A549 (cell line): ENCODE results near the gene KLHL36.

Experiments
- CEBPB ChIP-seq, 2 experiments: fragments of >200 bp in 1 of 2; sonication (Bioruptor Twin) in 1 of 2; formaldehyde crosslinking in 1 of 2; IDR thresholded peaks; 2 replicates each; pipeline ENCODE4 v1.6.1; 2012 to 2016
- CTCF ChIP-seq: fragments of >200 bp; sonication (Bioruptor Twin); formaldehyde crosslinking; IDR thresholded peaks from 3 replicates; pipeline ENCODE4 v1.5.1; 2016
- HDAC2 ChIP-seq: fragments of 200-600 bp; sonication (generic); IDR thresholded peaks from 2 replicates; pipeline ENCODE4 v1.6.1; 2016
- HOXA7 ChIP-seq: fragments of 250-450 bp; sonication (Bioruptor Pico); IDR thresholded peaks from 2 replicates; pipeline ENCODE4 v1.5.0; 2020; ENCODE audit warnings: mild to moderate bottlenecking, moderate library complexity
- JUNB ChIP-seq: fragments of >200 bp; sonication (Bioruptor Twin); formaldehyde crosslinking; IDR thresholded peaks from 2 replicates; pipeline ENCODE4 v1.6.1; 2016
- PHF8 ChIP-seq: fragments of 200-600 bp; sonication (generic); IDR thresholded peaks from 2 replicates; pipeline ENCODE4 v1.6.1; 2016; ENCODE audit warnings: low read depth, mild to moderate bottlenecking, antibody characterized with exemption, moderate library complexity, borderline replicate concordance
- POLR2A ChIP-seq: IDR thresholded peaks from 2 replicates; pipeline ENCODE4 v1.6.1; 2012; ENCODE audit warnings: mild to moderate bottlenecking, low read length
- RFX5 ChIP-seq: fragments of 450-650 bp; IDR thresholded peaks from 2 replicates; pipeline ENCODE4 v1.7.1; 2014; ENCODE audit warnings: antibody characterized with exemption, mild to moderate bottlenecking, moderate library complexity
- SMC3 ChIP-seq: fragments of >200 bp; sonication (Bioruptor Twin); formaldehyde crosslinking; IDR thresholded peaks from 3 replicates; pipeline ENCODE4 v1.6.1; 2018; ENCODE audit warnings: inconsistent platforms

GRCh38 chr16:84617791-84618580 is 30.3 kb upstream of the KLHL36 start, which contains the start of gene COTL1:
- TF ChIP-seq HOXA7: no peak
- TF ChIP-seq POLR2A: peak; percentile 99
- TF ChIP-seq HDAC2: no peak
- no peak for TF ChIP-seq JUNB
- no peak; the same call in 1 of the 2 replicates for TF ChIP-seq PHF8
- TF ChIP-seq RFX5: no peak
- no peak for TF ChIP-seq CTCF
- peak; percentile 99 for TF ChIP-seq CEBPB (IDR thresholded peaks at IDR 0.05)
- no peak; the same call in 2 of the 3 replicates for TF ChIP-seq SMC3
